ENCODE results near the gene CEP112. TPM values are rescaled to one million over a fixed set of nuclear protein-coding genes. Genes with fewer than 3 reads are reported as not detected.

CEP112 gene
- total and polyA plus RNA-seq, 2 of the 13 experiments (the other 11 are each of a cell fraction or from before 2014, with no cell fraction given), result 1.2 to 3.4 TPM

- TF ChIP-seq ZNF138 (CRISPR knock-in tag; IDR thresholded peaks at IDR 0.05; ENCODE audit: low read depth) (no peak), CENPBD1 (CRISPR knock-in tag; IDR thresholded peaks at IDR 0.05; ENCODE audit: borderline replicate concordance, low read depth) (no peak), HMG20A (CRISPR knock-in tag; IDR thresholded peaks at IDR 0.05; ENCODE audit: borderline replicate concordance) (no peak), ZNF292 (CRISPR knock-in tag; IDR thresholded peaks at IDR 0.05; ENCODE audit: borderline replicate concordance, low read depth) (no peak), ZNF775 (CRISPR knock-in tag; IDR thresholded peaks at IDR 0.05; ENCODE audit: borderline replicate concordance) (no peak), ZBTB34 (CRISPR knock-in tag; IDR thresholded peaks at IDR 0.05) (no peak), ZNF549 (CRISPR knock-in tag; IDR thresholded peaks at IDR 0.05) (no peak), MTF1 (CRISPR knock-in tag; IDR thresholded peaks at IDR 0.05) (no peak), ZNF841 (CRISPR knock-in tag; IDR thresholded peaks at IDR 0.05; ENCODE audit: borderline replicate concordance) (0 out of 2 replicates have a peak, but pooled peaks have one; percentile 42), MZF1 (CRISPR knock-in tag; IDR thresholded peaks at IDR 0.05; ENCODE audit: borderline replicate concordance) (no peak), PATZ1 (CRISPR knock-in tag; IDR thresholded peaks at IDR 0.05) (no peak), U2AF2 (IDR thresholded peaks at IDR 0.05; ENCODE audit: low read depth, low read length) (no peak), ZNF264 (CRISPR knock-in tag; IDR thresholded peaks at IDR 0.05) (no peak), ZNF30 (CRISPR knock-in tag; IDR thresholded peaks at IDR 0.05) (no peak), ELF1 (CRISPR knock-in tag; IDR thresholded peaks at IDR 0.05) (no peak), PITX1 (CRISPR knock-in tag; IDR thresholded peaks at IDR 0.05) (no peak), HNRNPLL (IDR thresholded peaks at IDR 0.05; ENCODE audit: low read depth, low read length, poor library complexity, severe bottlenecking) (no peak)
- TF ChIP-seq, protein P1, sequence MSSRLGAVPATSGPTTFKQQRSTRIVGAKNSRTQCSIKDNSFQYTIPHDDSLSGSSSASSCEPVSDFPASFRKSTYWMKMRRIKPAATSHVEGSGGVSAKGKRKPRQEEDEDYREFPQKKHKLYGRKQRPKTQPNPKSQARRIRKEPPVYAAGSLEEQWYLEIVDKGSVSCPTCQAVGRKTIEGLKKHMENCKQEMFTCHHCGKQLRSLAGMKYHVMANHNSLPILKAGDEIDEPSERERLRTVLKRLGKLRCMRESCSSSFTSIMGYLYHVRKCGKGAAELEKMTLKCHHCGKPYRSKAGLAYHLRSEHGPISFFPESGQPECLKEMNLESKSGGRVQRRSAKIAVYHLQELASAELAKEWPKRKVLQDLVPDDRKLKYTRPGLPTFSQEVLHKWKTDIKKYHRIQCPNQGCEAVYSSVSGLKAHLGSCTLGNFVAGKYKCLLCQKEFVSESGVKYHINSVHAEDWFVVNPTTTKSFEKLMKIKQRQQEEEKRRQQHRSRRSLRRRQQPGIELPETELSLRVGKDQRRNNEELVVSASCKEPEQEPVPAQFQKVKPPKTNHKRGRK (CRISPR knock-in tag; IDR thresholded peaks at IDR 0.05), result no peak
- TF ChIP-seq, protein P2, sequence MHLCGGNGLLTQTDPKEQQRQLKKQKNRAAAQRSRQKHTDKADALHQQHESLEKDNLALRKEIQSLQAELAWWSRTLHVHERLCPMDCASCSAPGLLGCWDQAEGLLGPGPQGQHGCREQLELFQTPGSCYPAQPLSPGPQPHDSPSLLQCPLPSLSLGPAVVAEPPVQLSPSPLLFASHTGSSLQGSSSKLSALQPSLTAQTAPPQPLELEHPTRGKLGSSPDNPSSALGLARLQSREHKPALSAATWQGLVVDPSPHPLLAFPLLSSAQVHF (CRISPR knock-in tag; IDR thresholded peaks at IDR 0.05), result peak; percentile 26; the same call in 1 of the 2 replicates
- TF ChIP-seq, protein P3, sequence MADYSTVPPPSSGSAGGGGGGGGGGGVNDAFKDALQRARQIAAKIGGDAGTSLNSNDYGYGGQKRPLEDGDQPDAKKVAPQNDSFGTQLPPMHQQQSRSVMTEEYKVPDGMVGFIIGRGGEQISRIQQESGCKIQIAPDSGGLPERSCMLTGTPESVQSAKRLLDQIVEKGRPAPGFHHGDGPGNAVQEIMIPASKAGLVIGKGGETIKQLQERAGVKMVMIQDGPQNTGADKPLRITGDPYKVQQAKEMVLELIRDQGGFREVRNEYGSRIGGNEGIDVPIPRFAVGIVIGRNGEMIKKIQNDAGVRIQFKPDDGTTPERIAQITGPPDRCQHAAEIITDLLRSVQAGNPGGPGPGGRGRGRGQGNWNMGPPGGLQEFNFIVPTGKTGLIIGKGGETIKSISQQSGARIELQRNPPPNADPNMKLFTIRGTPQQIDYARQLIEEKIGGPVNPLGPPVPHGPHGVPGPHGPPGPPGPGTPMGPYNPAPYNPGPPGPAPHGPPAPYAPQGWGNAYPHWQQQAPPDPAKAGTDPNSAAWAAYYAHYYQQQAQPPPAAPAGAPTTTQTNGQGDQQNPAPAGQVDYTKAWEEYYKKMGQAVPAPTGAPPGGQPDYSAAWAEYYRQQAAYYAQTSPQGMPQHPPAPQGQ (CRISPR knock-in tag; IDR thresholded peaks at IDR 0.05; ENCODE audit: borderline replicate concordance), result no peak
Measured at GRCh38 chr17:66211047-66211810, 19.3 kb upstream of the CEP112 start (continued).

All from HepG2 (cell line).